Muscle of arm (tissue), 12 donors: ENCODE results near the gene YARS1. TPM values are rescaled to one million over a fixed set of nuclear protein-coding genes. Genes with fewer than 3 reads are reported as not detected.
A peak's percentile ranks its signal among the peaks of the same experiment; 100 is the strongest.

Experiments used
- DNase-seq: peaks from one replicate; pipeline ENCODE4 v3.0.0-alpha.2; 2013
- polyA plus RNA-seq, 12 donors: library from polyadenylated mRNA; unstranded; fragments of 120-200 nt; gene quantifications; one replicate each; pipeline ENCODE4 v1.2.1, GENCODE V29; 2013; ENCODE audit not compliant: insufficient read length in 12 of 12

Gene YARS1
- polyA plus RNA-seq, 12 donors, result 37.5 to 60.7 (median 45.4) TPM; not detected in 1

- no peak for DNase-seq
These were observed 68.8 kb downstream of the YARS1 start for GRCh38 chr1:32748348-32748747.

- DNase-seq, result no peak
These were observed 71.0 kb downstream of the YARS1 start for GRCh38 chr1:32746130-32746529.

- no peak for DNase-seq
These were observed 73.1 kb downstream of the YARS1 start for GRCh38 chr1:32744071-32744425.

GRCh38 chr1:32743380-32744070 lies 73.6 kb downstream of the YARS1 start:
- no peak for DNase-seq

GRCh38 chr1:32742956-32743355 lies 74.2 kb downstream of the YARS1 start:
- DNase-seq, result no peak

GRCh38 chr1:32742199-32742947 lies 74.8 kb downstream of the YARS1 start:
- no peak for DNase-seq

- no peak for DNase-seq
These were observed 75.6 kb downstream of the YARS1 start for GRCh38 chr1:32741413-32742198.

- no peak for DNase-seq
These were observed 76.1 kb downstream of the YARS1 start for GRCh38 chr1:32741059-32741412.

GRCh38 chr1:32736812-32737791 lies 80.1 kb downstream of the YARS1 start:
- DNase-seq, result no peak

GRCh38 chr1:32733582-32734321 lies 83.4 kb downstream of the YARS1 start:
- peak; percentile 59 for DNase-seq

- no peak for DNase-seq
These were observed 87.7 kb downstream of the YARS1 start for GRCh38 chr1:32729254-32730046.

- no peak for DNase-seq
These were observed 88.6 kb downstream of the YARS1 start for GRCh38 chr1:32728413-32729077.

- no peak for DNase-seq
These were observed 89.3 kb downstream of the YARS1 start for GRCh38 chr1:32727876-32728275.

- DNase-seq, result no peak
These were observed 91.6 kb downstream of the YARS1 start for GRCh38 chr1:32725615-32725982.

Other genes with a start within 250 kb of the YARS1 start
- 10 to 100 TPM in 11 of 12 donors, not detected in 1; 19.7 to 40.5 (median 27.5) TPM for gene ZBTB8OS, start 166.8 kb downstream of the YARS1 start, polyA plus RNA-seq
- 100 to 1,000 TPM in 11 of 12 donors, 10 to 100 TPM in 1; 79.0 to 208 (median 166) TPM for gene RBBP4, start 166.2 kb downstream of the YARS1 start, polyA plus RNA-seq
- 10 to 100 TPM in 11 of 12 donors, not detected in 1; 19.0 to 54.9 (median 37.0) TPM for gene SYNC, start 114.6 kb downstream of the YARS1 start, polyA plus RNA-seq
- gene S100PBP, start 295 bp upstream of the YARS1 start, polyA plus RNA-seq, result 10 to 100 TPM in 11 of 12 donors, not detected in 1; 20.5 to 45.4 (median 28.1) TPM
- gene FNDC5, start 53.6 kb upstream of the YARS1 start, polyA plus RNA-seq, result 100 to 1,000 TPM; 122 to 612 (median 192) TPM
- 1 to 10 TPM in 1 of 12 donors, under 1 TPM in 8, not detected in 3; 0.22 to 1.4 (median 0.32) TPM for gene HPCA, start 69.1 kb upstream of the YARS1 start, polyA plus RNA-seq
- gene TMEM54, start 84.0 kb upstream of the YARS1 start, polyA plus RNA-seq, result 10 to 100 TPM in 3 of 12 donors, 1 to 10 TPM in 8, not detected in 1; 3.2 to 23.9 (median 5.4) TPM
- gene RNF19B, start 147.5 kb upstream of the YARS1 start, polyA plus RNA-seq, result 10 to 100 TPM in 3 of 12 donors, 1 to 10 TPM in 8, not detected in 1; 6.8 to 19.2 (median 8.8) TPM
- 100 to 1,000 TPM in 10 of 12 donors, 10 to 100 TPM in 1, not detected in 1; 99.0 to 163 (median 125) TPM for gene AK2, start 219.5 kb upstream of the YARS1 start, polyA plus RNA-seq